Fibroblast of lung (primary cell): ENCODE data around the gene GTPBP6. TPM values are rescaled to one million over a fixed set of nuclear protein-coding genes. Genes with fewer than 3 reads are reported as not detected.
A peak's percentile ranks its signal among the peaks of the same experiment; 100 is the strongest.
"Not testable (repeated sequence)": the region's sequence is repeated elsewhere in the genome, so short reads cannot be mapped to it uniquely, and the experiment has no call there.

ENCODE experiments used
- DNase-seq, 2 donors: peaks; one replicate each; pipeline versions ENCODE4 v3.0.0 to v3.0.0-alpha.2; 2010; ENCODE audit warnings: low read depth in 2 of 2
- H2AFZ ChIP-seq: 2 replicates; pipeline ENCODE4 v1.5.1; 2012; ENCODE audit warnings: low read length, control low read depth, inconsistent platforms
- H3K27ac ChIP-seq: 2 replicates; pipeline ENCODE4 v1.5.1; 2011; ENCODE audit warnings: low read length, control low read depth; ENCODE audit not compliant: insufficient read depth
- H3K27me3 ChIP-seq: 2 replicates; pipeline ENCODE4 v1.5.1; 2011; ENCODE audit warnings: mild to moderate bottlenecking, low read length; ENCODE audit not compliant: control insufficient read depth, insufficient read depth
- H3K36me3 ChIP-seq: 2 replicates; pipeline ENCODE4 v1.5.1; 2011; ENCODE audit warnings: low read length; ENCODE audit not compliant: control insufficient read depth, insufficient read depth
- H3K4me1 ChIP-seq: 2 replicates; pipeline ENCODE4 v1.5.1; 2011; ENCODE audit warnings: low read length; ENCODE audit not compliant: control insufficient read depth, insufficient read depth; ENCODE audit errors: extremely low read depth
- H3K4me2 ChIP-seq: 2 replicates; pipeline ENCODE4 v1.5.1; 2011; ENCODE audit warnings: low read length, control low read depth; ENCODE audit not compliant: insufficient read depth; ENCODE audit errors: extremely low read depth
- H3K4me3 ChIP-seq, 4 experiments: fragments of 200-600 bp in 1 of 4; sonication (generic) in 1 of 4; replicated peaks in 1 of 4; 2 replicates each; pipeline ENCODE4 v1.5.1; 2011 to 2016; ENCODE audit warnings: low read length in 4 of 4, low read depth in 3 of 4, mild to moderate bottlenecking in 3 of 4, control low read depth in 2 of 4, inconsistent platforms in 1 of 4, mixed read lengths in 1 of 4; ENCODE audit not compliant: insufficient read depth in 1 of 4; ENCODE audit errors: control extremely low read depth in 1 of 4
- H3K79me2 ChIP-seq: 2 replicates; pipeline ENCODE4 v1.5.1; 2012; ENCODE audit warnings: mild to moderate bottlenecking, low read length, inconsistent platforms; ENCODE audit not compliant: control insufficient read depth, insufficient read depth
- H3K9ac ChIP-seq: 2 replicates; pipeline ENCODE4 v1.5.1; 2011; ENCODE audit warnings: mild to moderate bottlenecking, low read length, control low read depth; ENCODE audit not compliant: insufficient read depth
- H3K9me3 ChIP-seq: 2 replicates; pipeline ENCODE4 v1.5.1; 2012; ENCODE audit warnings: low read depth, low read length; ENCODE audit not compliant: control insufficient read depth, insufficient read depth
- H4K20me1 ChIP-seq: 2 replicates; pipeline ENCODE4 v1.5.1; 2011; ENCODE audit warnings: low read length; ENCODE audit not compliant: control insufficient read depth, insufficient read depth; ENCODE audit errors: extremely low read depth
- CTCF ChIP-seq, 2 donors: IDR thresholded peaks in 1 of 2; conservative IDR thresholded peaks in 1 of 2; 1 replicate in 1 of 2; 2 replicates in 1 of 2; pipeline ENCODE4 v1.5.1; 2011 to 2012; ENCODE audit warnings: low read length in 2 of 2, control low read depth in 1 of 2, inconsistent platforms in 1 of 2, low read depth in 1 of 2, mild to moderate bottlenecking in 1 of 2
- EZH2 ChIP-seq: IDR thresholded peaks from 2 replicates; pipeline ENCODE4 v1.5.1; 2012; ENCODE audit warnings: low read length, control low read depth, mild to moderate bottlenecking; ENCODE audit errors: missing control alignments
- polyA plus RNA-seq, 2 donors: library from polyadenylated mRNA; depleted of rRNA in 1 of 2; stranded (reverse) in 1 of 2; unstranded in 1 of 2; fragments of >200 nt; gene quantifications; 2 replicates each; pipeline ENCODE4 v1.2.1, GENCODE V29; 2011 to 2012; ENCODE audit warnings: missing spikeins in 1 of 2
- total RNA-seq: library from RNA; depleted of rRNA; stranded (reverse); fragments of >200 nt; gene quantifications from 2 replicates; pipeline ENCODE4 v1.2.1, GENCODE V29; 2014

The GTPBP6 gene
- total and polyA plus RNA-seq, 2 donors (not counting 1 experiment from before 2014, with no cell fraction given): 15.4 to 46.1 TPM

- no peak for DNase-seq
Measured at GRCh38 chrX:265502-265901, 53.1 kb downstream of the GTPBP6 start.

GRCh38 chrX:264634-265455, 53.8 kb downstream of the GTPBP6 start:
- DNase-seq: peak in 1 of 2 donors; percentile 74
- Histone ChIP-seq H4K20me1 (no peaks in the 10 kb centered on the region), H2AFZ (no peak overlapping the region), H3K4me2 (no peak overlapping the region), H3K4me3 (no peak overlapping the region), H3K9me3 (no peaks in the 10 kb centered on the region), H3K79me2 (no peaks in the 10 kb centered on the region), H3K27ac (no peak overlapping the region), H3K4me1 (peaks cover 2% of the 10 kb centered on the region), H3K36me3 (no peaks in the 10 kb centered on the region), H3K9ac (no peak overlapping the region), H3K27me3 (no peaks in the 10 kb centered on the region)
- TF ChIP-seq EZH2: no peak
- TF ChIP-seq CTCF (conservative IDR thresholded peaks at IDR 0.05 in 1 of 2, IDR thresholded peaks at IDR 0.05 in 1 of 2; ENCODE audit: low read depth in 1 of 2, low read length in 2 of 2): no peak

More at GRCh38 chrX:265502-265901, 53.1 kb downstream of the GTPBP6 start:
- Histone ChIP-seq H3K9ac (no peak overlapping the region), H3K36me3 (no peaks in the 10 kb centered on the region), H3K9me3 (no peaks in the 10 kb centered on the region), H4K20me1 (no peaks in the 10 kb centered on the region), H3K27ac (no peak overlapping the region), H2AFZ (no peak overlapping the region), H3K4me3 (no peak overlapping the region), H3K27me3 (no peaks in the 10 kb centered on the region), H3K4me2 (no peak overlapping the region), H3K79me2 (no peaks in the 10 kb centered on the region), H3K4me1 (peaks cover 2% of the 10 kb centered on the region)
- TF ChIP-seq CTCF (conservative IDR thresholded peaks at IDR 0.05 in 1 of 2, IDR thresholded peaks at IDR 0.05 in 1 of 2; ENCODE audit: low read depth in 1 of 2, low read length in 2 of 2) (no peak), EZH2 (no peak)

GRCh38 chrX:264006-264405, 54.6 kb downstream of the GTPBP6 start:
- not testable (repeated sequence) for H3K9ac ChIP-seq, H3K4me2 ChIP-seq, H3K9me3 ChIP-seq, H3K27me3 ChIP-seq, H3K27ac ChIP-seq, H3K4me3 ChIP-seq, H2AFZ ChIP-seq, H3K36me3 ChIP-seq, H4K20me1 ChIP-seq, H3K4me1 ChIP-seq, DNase-seq, H3K79me2 ChIP-seq
